Fibroblast of skin of right biceps (primary cell): ENCODE measurements around the gene CFAP300.

Experiments
- DNase-seq: peaks from one replicate; pipeline ENCODE4 v3.0.0-alpha.2; 2013

Gene CFAP300

GRCh38 chr11:102079625-102080024 lies 32.4 kb downstream of the CFAP300 start:
- DNase-seq, result no peak

- DNase-seq, result no peak
Observed at GRCh38 chr11:102081313-102081712, 34.1 kb downstream of the CFAP300 start.

GRCh38 chr11:102085864-102086551 lies 38.8 kb downstream of the CFAP300 start:
- no peak for DNase-seq

GRCh38 chr11:102097186-102097585 lies 49.9 kb downstream of the CFAP300 start:
- no peak for DNase-seq

- no peak for DNase-seq
Observed at GRCh38 chr11:102099755-102100154, 52.5 kb downstream of the CFAP300 start.

GRCh38 chr11:102108734-102109440 lies 61.6 kb downstream of the CFAP300 start:
- DNase-seq, result peak; percentile 30

GRCh38 chr11:102109896-102110760 lies 62.9 kb downstream of the CFAP300 start, which contains the start of gene YAP1:
Gene YAP1, plus strand, starts transcription at chr11:102110447. Its CDS starts 402 bp downstream, at chr11:102110849.
- DNase-seq, result peak; percentile 98

GRCh38 chr11:102110761-102111010 lies 63.4 kb downstream of the CFAP300 start:
- no peak for DNase-seq

GRCh38 chr11:102111011-102111786 lies 64.0 kb downstream of the CFAP300 start:
- peak; percentile 92 for DNase-seq

- DNase-seq, result peak; percentile 93
Observed at GRCh38 chr11:102111787-102112508, 64.7 kb downstream of the CFAP300 start.

- peak; percentile 34 for DNase-seq
Observed at GRCh38 chr11:102112509-102112821, 65.2 kb downstream of the CFAP300 start.

GRCh38 chr11:102114032-102114431 lies 66.8 kb downstream of the CFAP300 start:
- DNase-seq, result peak; percentile 20

GRCh38 chr11:102115557-102115956 lies 68.3 kb downstream of the CFAP300 start:
- DNase-seq, result peak; percentile 63

GRCh38 chr11:102116453-102117205 lies 69.4 kb downstream of the CFAP300 start:
- no peak for DNase-seq

GRCh38 chr11:102117472-102118113 lies 70.4 kb downstream of the CFAP300 start:
- DNase-seq, result peak; percentile 43

GRCh38 chr11:102118937-102119336 lies 71.7 kb downstream of the CFAP300 start:
- DNase-seq, result no peak

GRCh38 chr11:102119997-102120396 lies 72.8 kb downstream of the CFAP300 start:
- DNase-seq, result peak; percentile 24

- peak; percentile 73 for DNase-seq
Observed at GRCh38 chr11:102120437-102120973, 73.3 kb downstream of the CFAP300 start.

GRCh38 chr11:102121329-102121728 lies 74.1 kb downstream of the CFAP300 start:
- DNase-seq, result peak; percentile 19
